NCI-H460 (cell line): ENCODE data around the gene PROB1. TPM values are rescaled to one million over a fixed set of nuclear protein-coding genes. Genes with fewer than 3 reads are reported as not detected.
"Not testable (repeated sequence)": the region's sequence is repeated elsewhere in the genome, so short reads cannot be mapped to it uniquely, and the experiment has no call there.

Source experiments
- DNase-seq: peaks from one replicate; pipeline ENCODE4 v3.0.0-alpha.2; 2016; ENCODE audit warnings: low read depth; ENCODE audit errors: extremely low read depth
- polyA plus RNA-seq: library from polyadenylated mRNA; depleted of rRNA; stranded (reverse); fragments of >200 nt; gene quantifications from 2 replicates; pipeline ENCODE4 v1.2.3, GENCODE V29; 2014; cell fraction: nucleus; rRNA removed
- total RNA-seq: library from RNA; depleted of rRNA; stranded (reverse); fragments of >200 nt; shearing (Covaris generic); gene quantifications from 2 replicates; pipeline ENCODE4 v1.2.3, GENCODE V29; 2014; rRNA removed

PROB1 gene
- total RNA-seq: 1.5 and 1.8 TPM in 2 replicates
- polyA plus RNA-seq: 2.3 and 4.2 TPM in 2 replicates

GRCh38 chr5:139394654-139395566 is at the start of gene PROB1:
Gene PROB1 (minus strand): TSS chr5:139395104. CDS start chr5:139395081, 23 bp downstream.
- DNase-seq: no peak

- no peak for DNase-seq
Measured at GRCh38 chr5:139443831-139444453, 49.0 kb upstream of the PROB1 start.

GRCh38 chr5:139440416-139440815 is 45.5 kb upstream of the PROB1 start:
- DNase-seq: not testable (repeated sequence)

- peak; percentile 83 for DNase-seq
Measured at GRCh38 chr5:139439013-139439903, 44.4 kb upstream of the PROB1 start, which contains the start of gene DNAJC18. Gene DNAJC18 (minus strand): TSS chr5:139439525. CDS start chr5:139439445, 80 bp downstream.

GRCh38 chr5:139438707-139439012 is 43.8 kb upstream of the PROB1 start:
- no peak for DNase-seq

- DNase-seq: no peak
Measured at GRCh38 chr5:139435676-139436075, 40.8 kb upstream of the PROB1 start.

- no peak for DNase-seq
Measured at GRCh38 chr5:139431706-139432105, 36.8 kb upstream of the PROB1 start.

- DNase-seq: no peak
Measured at GRCh38 chr5:139430015-139430414, 35.1 kb upstream of the PROB1 start.

GRCh38 chr5:139426203-139426885 is 31.4 kb upstream of the PROB1 start:
- no peak for DNase-seq

- no peak for DNase-seq
Measured at GRCh38 chr5:139425497-139425896, 30.6 kb upstream of the PROB1 start.

GRCh38 chr5:139422307-139422893 is 27.5 kb upstream of the PROB1 start:
- peak; percentile 68 for DNase-seq

GRCh38 chr5:139419226-139420192 is 24.6 kb upstream of the PROB1 start:
- no peak for DNase-seq

GRCh38 chr5:139418793-139419192 is 23.9 kb upstream of the PROB1 start:
- no peak for DNase-seq

- no peak for DNase-seq
Measured at GRCh38 chr5:139417214-139417613, 22.3 kb upstream of the PROB1 start.

- no peak for DNase-seq
Measured at GRCh38 chr5:139416651-139417050, 21.7 kb upstream of the PROB1 start.

- DNase-seq: no peak
Measured at GRCh38 chr5:139415869-139416268, 21.0 kb upstream of the PROB1 start.

- DNase-seq: no peak
Measured at GRCh38 chr5:139415221-139415861, 20.4 kb upstream of the PROB1 start.

GRCh38 chr5:139414581-139415130 is 19.8 kb upstream of the PROB1 start:
- DNase-seq: no peak
